Adipocyte (in vitro differentiated cells): Measurements from ENCODE around the gene TUBA3C.

ENCODE experiments used
- DNase-seq: peaks from one replicate; pipeline ENCODE4 v3.0.0-alpha.2; 2015; ENCODE audit warnings: low read depth
- H3K27me3 ChIP-seq: replicated peaks from 2 replicates; pipeline ENCODE4 v1.7.0; 2013; ENCODE audit warnings: mild to moderate bottlenecking, low read length, moderate library complexity; ENCODE audit not compliant: control insufficient read depth, insufficient read depth
- H3K36me3 ChIP-seq: 2 replicates; pipeline ENCODE4 v1.7.0; 2013; ENCODE audit warnings: low read length, mild to moderate bottlenecking, moderate library complexity; ENCODE audit not compliant: control insufficient read depth, insufficient read depth, severe bottlenecking
- H3K4me1 ChIP-seq: 2 replicates; pipeline ENCODE4 v1.7.0; 2013; ENCODE audit warnings: mild to moderate bottlenecking, low read length, moderate library complexity; ENCODE audit not compliant: control insufficient read depth, insufficient read depth
- H3K4me3 ChIP-seq: 2 replicates; pipeline ENCODE4 v1.7.0; 2013; ENCODE audit warnings: mild to moderate bottlenecking, low read length, moderate library complexity
- H3K9ac ChIP-seq: 2 replicates; pipeline ENCODE4 v1.7.0; 2013; ENCODE audit warnings: mild to moderate bottlenecking, low read length, moderate library complexity
- H3K9me3 ChIP-seq: 2 replicates; pipeline ENCODE4 v1.7.0; 2013; ENCODE audit warnings: mild to moderate bottlenecking, low read length, moderate library complexity; ENCODE audit not compliant: control insufficient read depth

The TUBA3C gene

GRCh38 chr13:19150226-19150625 lies 31.4 kb downstream of the TUBA3C start:
- Histone ChIP-seq H3K27me3 (no peaks in the 10 kb centered on the region), H3K4me3 (no peak overlapping the region), H3K9me3 (peaks cover 14% of the 10 kb centered on the region), H3K4me1 (no peaks in the 10 kb centered on the region), H3K9ac (no peak overlapping the region), H3K36me3 (no peaks in the 10 kb centered on the region)
- DNase-seq = no peak

GRCh38 chr13:19148561-19148960 lies 33.1 kb downstream of the TUBA3C start:
- H3K27me3 ChIP-seq = no peaks in the 10 kb centered on the region
- H3K9me3 ChIP-seq = peaks cover 14% of the 10 kb centered on the region
- H3K36me3 ChIP-seq = no peaks in the 10 kb centered on the region
- no peaks in the 10 kb centered on the region for H3K4me1 ChIP-seq
- no peak for DNase-seq
- H3K4me3 ChIP-seq = no peak overlapping the region
- H3K9ac ChIP-seq = no peak overlapping the region
